Psoas muscle (tissue), 8 donors: ENCODE data around the gene EPS8L3. TPM values are rescaled to one million over a fixed set of nuclear protein-coding genes. Genes with fewer than 3 reads are reported as not detected.

Experiments
- ATAC-seq, 4 donors: fragments of 200-7000 bp; cut with Tn5 transposase; one replicate each; pipeline ENCODE4 v1.9.1; 2020; ENCODE audit warnings: moderate library complexity in 3 of 4, mild to moderate bottlenecking in 2 of 4
- DNase-seq, 2 donors: peaks; one replicate each; pipeline ENCODE4 v3.0.0-alpha.2; 2020
- H3K27ac ChIP-seq: fragments of 200-600 bp; one replicate; pipeline ENCODE4 v1.8.0; 2022
- H3K27me3 ChIP-seq, 3 donors: fragments of 200-600 bp in 1 of 3; one replicate each; pipeline versions ENCODE4 v1.6.1 to v1.8.0; 2013 to 2022; ENCODE audit warnings: low read length in 2 of 3, mild to moderate bottlenecking in 2 of 3, moderate library complexity in 1 of 3; ENCODE audit not compliant: insufficient read depth in 3 of 3
- H3K36me3 ChIP-seq, 2 donors: fragments of 200-600 bp in 1 of 2; one replicate each; pipeline versions ENCODE4 v1.6.1 to v1.8.0; 2013 to 2022; ENCODE audit warnings: low read depth in 1 of 2, mild to moderate bottlenecking in 1 of 2, moderate library complexity in 1 of 2; ENCODE audit not compliant: insufficient read depth in 1 of 2
- H3K4me1 ChIP-seq: fragments of 200-600 bp; one replicate; pipeline ENCODE4 v1.8.0; 2022
- H3K4me3 ChIP-seq: fragments of 200-600 bp; one replicate; pipeline ENCODE4 v1.8.0; 2022; ENCODE audit warnings: mild to moderate bottlenecking
- H3K9me3 ChIP-seq: fragments of 200-600 bp; one replicate; pipeline ENCODE4 v1.8.0; 2022
- WGBS, 3 donors: extraction: QIAGEN DNeasy Blood & Tissue Kit; methylation state at CpG; one replicate each; pipeline versions ENCODE4 v1.1.6 to v1.1.7; 2013; 5-methylcytosine and 5-hydroxymethylcytosine counted together
- intact Hi-C, 2 donors: fragments of 100-400 bp; cut with DNase I; formaldehyde crosslinking; loops; one replicate each; pipeline versions ENCODE4 v1.11.0 to v1.14.2; 2022
- polyA plus RNA-seq, 3 donors: library from polyadenylated mRNA; stranded (reverse); fragments of 200-250 nt; gene quantifications; one replicate each; pipeline ENCODE4 v1.2.3, GENCODE V29; 2013
- total RNA-seq, 4 donors: library from RNA; stranded (reverse); fragmentation: NEBNext Ultra II Directional in 2 of 4; extraction: Animal tissue kit (Norgen Biotek cat#: 25700) in 2 of 4; gene quantifications; one replicate each; pipeline versions ENCODE4 v1.2.1 to v1.2.4, GENCODE V29; 2021 to 2023
- TF ChIP-seq, protein P1 (sequence below): fragments of 200-600 bp; IDR thresholded peaks from one replicate; pipeline ENCODE4 v1.8.0; 2022; ENCODE audit warnings: antibody characterized with exemption
- donor health status: healthy with polysubstance abuse.
- donor health status: DM: no; HTN: no; CAD: no; lungs with moderate emphysema.
- donor health status: Bipolar disorder and iron deficiency.
- donor health status: healthy.
- donor health status: DM: yes; HTN: yes; CAD: no.
- donor health status: DM: no; HTN: no; CAD: no.
- donor health status: DM: no; HTN: no; CAD: no.
- donor health status: DM: yes; HTN: yes; CAD: no.

Gene EPS8L3
- total and polyA plus RNA-seq, 7 donors, result 0.03 to 0.64 (median 0.57) TPM; not detected in 4

DNA sequence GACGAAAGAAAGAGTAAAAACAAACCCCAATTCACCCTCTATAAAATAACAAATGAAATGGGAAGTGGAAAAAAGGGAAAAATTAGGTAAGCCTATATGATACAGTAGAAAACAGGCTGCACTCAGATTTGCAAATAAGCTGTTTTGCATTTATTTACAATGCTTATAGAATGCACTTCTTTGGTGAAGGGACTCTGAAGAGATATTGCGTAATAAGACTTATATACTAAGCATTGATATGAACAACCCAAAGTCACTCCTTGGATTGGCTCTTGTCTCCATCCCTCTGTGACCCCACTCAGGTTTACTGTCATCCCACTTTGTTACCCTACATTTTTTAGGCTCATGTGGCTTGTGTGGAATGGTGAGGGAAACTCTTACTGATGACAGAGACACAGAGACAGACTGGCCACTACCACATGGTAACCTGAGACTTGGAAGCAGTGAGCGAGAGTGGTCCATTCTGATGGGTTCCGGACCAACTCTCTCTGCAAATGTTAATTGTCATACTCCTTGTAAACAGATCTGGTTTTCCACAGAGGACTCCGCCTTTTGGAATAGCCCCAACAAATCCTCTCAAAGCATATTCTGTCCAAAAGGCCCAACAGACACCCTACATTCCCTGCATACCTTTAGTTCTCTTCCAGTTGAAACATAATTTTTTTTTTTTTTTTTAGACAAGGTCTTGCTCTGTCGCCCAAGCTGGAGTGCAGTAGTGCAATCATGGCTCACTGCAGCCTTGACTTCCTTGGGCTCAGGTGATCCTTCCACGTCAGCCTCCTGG is 40.6 kb downstream of the EPS8L3 start:
- TF ChIP-seq, protein P1, sequence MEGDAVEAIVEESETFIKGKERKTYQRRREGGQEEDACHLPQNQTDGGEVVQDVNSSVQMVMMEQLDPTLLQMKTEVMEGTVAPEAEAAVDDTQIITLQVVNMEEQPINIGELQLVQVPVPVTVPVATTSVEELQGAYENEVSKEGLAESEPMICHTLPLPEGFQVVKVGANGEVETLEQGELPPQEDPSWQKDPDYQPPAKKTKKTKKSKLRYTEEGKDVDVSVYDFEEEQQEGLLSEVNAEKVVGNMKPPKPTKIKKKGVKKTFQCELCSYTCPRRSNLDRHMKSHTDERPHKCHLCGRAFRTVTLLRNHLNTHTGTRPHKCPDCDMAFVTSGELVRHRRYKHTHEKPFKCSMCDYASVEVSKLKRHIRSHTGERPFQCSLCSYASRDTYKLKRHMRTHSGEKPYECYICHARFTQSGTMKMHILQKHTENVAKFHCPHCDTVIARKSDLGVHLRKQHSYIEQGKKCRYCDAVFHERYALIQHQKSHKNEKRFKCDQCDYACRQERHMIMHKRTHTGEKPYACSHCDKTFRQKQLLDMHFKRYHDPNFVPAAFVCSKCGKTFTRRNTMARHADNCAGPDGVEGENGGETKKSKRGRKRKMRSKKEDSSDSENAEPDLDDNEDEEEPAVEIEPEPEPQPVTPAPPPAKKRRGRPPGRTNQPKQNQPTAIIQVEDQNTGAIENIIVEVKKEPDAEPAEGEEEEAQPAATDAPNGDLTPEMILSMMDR, result no peak
- DNase-seq (no peak), ATAC-seq (no peak)
- no peaks in the 10 kb centered on the region for H3K27me3 ChIP-seq
- no peaks in the 10 kb centered on the region for H3K9me3 ChIP-seq
- intact Hi-C loops, result loop anchor here in 1 of 2 donors (5.0 kb wide), 1 partner anchor 49 kb away; no protein-coding TSS in a partner anchor
- no peaks in the 10 kb centered on the region for H3K36me3 ChIP-seq
- no peak overlapping the region for H3K4me3 ChIP-seq
- H3K27ac ChIP-seq, result no peak overlapping the region
- H3K4me1 ChIP-seq, result no peaks in the 10 kb centered on the region
- 77 to 84% (median 84%) methylated on average over 7 of the region's 7 CpGs for WGBS, 3 donors

DNA sequence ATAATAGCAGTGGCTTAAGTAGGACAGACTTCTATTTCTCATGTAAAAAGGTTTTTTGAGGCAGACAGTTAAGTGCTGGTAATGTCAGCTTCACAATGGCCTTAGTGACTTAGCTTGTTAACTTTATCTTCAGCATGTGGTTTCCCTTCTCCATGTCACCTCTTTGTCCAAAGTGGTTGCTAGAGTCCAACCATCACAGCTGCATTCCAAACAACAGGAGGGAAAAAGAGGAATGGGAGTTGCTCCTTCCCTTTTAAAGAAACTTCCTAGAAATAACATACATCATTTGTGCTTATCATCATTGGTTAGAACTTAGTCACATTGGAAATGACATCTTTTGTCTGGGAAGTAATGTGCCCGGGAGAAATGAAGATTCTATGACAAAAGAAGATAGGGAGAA is 41.8 kb downstream of the EPS8L3 start:
- WGBS, 3 donors, result 98 to 100% (median 100%) methylated on average over 1 of the region's 1 CpG
- intact Hi-C loops, result loop anchor here in 1 of 2 donors (5.0 kb wide), 1 partner anchor 50 kb away; no protein-coding TSS in a partner anchor

DNA sequence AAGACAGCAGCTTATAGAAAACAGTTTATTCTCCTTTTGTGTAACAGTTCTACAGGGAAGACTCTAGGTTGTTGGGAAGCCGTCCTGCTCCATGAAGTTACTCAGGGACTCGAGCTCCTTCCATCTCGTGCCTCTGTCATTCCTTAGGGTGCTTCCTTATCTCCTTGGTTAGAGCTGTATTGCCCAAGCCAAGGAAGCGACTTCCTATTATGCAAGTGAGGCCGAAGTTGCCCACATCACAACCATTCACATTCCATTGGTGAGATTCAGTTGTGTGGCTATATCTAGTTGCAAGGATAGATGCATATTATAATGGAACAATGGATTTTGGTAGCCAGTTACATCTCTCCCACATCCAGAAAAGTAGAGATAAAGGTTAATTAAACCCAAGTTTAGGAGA is 42.7 kb downstream of the EPS8L3 start:
- ATAC-seq, result no peak
- DNase-seq, result no peak
- H3K9me3 ChIP-seq, result no peaks in the 10 kb centered on the region
- intact Hi-C loops, result loop anchor here in 1 of 2 donors (5.0 kb wide), 1 partner anchor 51 kb away; no protein-coding TSS in a partner anchor
- TF ChIP-seq, protein P1, result no peak
- H3K27me3 ChIP-seq, result no peaks in the 10 kb centered on the region
- H3K4me3 ChIP-seq, result no peak overlapping the region
- H3K27ac ChIP-seq, result no peak overlapping the region
- H3K36me3 ChIP-seq, result no peaks in the 10 kb centered on the region
- H3K4me1 ChIP-seq, result no peaks in the 10 kb centered on the region
- 84 to 89% (median 84%) methylated on average over 5 of the region's 5 CpGs for whole genome bisulfite sequencing, 3 donors

More for the DNA sequence above, 41.8 kb downstream of the EPS8L3 start:
- Histone ChIP-seq H3K4me3 (no peak overlapping the region), H3K27me3 (no peaks in the 10 kb centered on the region), H3K9me3 (no peaks in the 10 kb centered on the region), H3K4me1 (no peaks in the 10 kb centered on the region), H3K27ac (no peak overlapping the region), H3K36me3 (no peaks in the 10 kb centered on the region)
- TF ChIP-seq, protein P1, result no peak
- no peak for DNase-seq
- no peak for ATAC-seq

DNA sequence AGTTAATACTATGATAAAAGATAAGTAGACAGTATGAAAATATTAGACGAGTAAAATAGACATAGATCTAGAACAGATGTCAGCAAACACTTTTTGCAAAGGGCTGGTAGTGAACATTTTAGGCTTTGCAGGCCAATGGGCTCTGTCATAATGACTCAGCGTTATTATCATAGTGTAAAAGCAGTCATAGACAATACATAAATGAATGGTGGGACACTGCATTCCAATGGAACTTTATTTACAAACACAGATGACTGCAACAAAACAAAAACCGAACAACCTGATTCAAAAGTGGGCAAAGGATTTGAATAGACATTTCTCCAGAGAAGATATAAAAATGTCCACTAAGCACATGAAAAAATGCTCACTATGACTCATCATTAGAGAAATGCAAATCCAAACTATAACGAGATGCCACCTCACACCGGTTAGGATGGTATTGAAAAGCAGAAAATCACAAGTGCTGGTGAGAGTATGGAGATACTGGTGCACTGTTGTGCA is 44.3 kb downstream of the EPS8L3 start:
- Histone ChIP-seq H3K27ac (no peak overlapping the region), H3K27me3 (no peaks in the 10 kb centered on the region), H3K9me3 (no peaks in the 10 kb centered on the region), H3K4me1 (no peaks in the 10 kb centered on the region), H3K4me3 (no peak overlapping the region), H3K36me3 (no peaks in the 10 kb centered on the region)
- DNase-seq, result no peak
- intact Hi-C loops, result no loop called here
- no peak for ATAC-seq
- TF ChIP-seq, protein P1, result no peak
- 82 to 89% (median 84%) methylated on average over 5 of the region's 5 CpGs for WGBS, 3 donors
